GM18511 (cell line): ENCODE results near the gene SLC30A2.

ENCODE experiments used
- ATAC-seq: cut with Tn5 transposase; IDR thresholded peaks from one replicate; pipeline ENCODE4 v1.9.1; 2021; ENCODE audit warnings: mild to moderate bottlenecking, moderate library complexity; ENCODE audit not compliant: unreplicated experiment

The SLC30A2 gene

DNA sequence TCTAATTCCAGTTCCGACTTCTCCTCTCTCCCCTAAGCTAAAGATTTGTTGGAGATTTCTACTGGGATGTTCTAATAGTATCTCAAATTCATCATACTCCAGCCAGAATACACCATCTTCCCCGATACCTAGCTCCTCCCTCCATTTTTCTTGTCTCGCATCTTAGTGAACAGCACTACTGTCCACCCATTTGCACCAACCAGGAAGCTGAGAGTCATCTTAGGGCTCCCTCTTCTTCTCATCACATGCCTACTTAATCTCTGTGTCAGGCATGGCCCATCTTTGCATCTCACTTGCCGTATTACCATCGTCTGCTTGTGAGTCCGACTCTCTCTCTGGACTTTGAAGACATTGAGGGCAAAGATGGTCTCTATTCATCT is 25.0 kb upstream of the SLC30A2 start:
- ATAC-seq, result no peak

DNA sequence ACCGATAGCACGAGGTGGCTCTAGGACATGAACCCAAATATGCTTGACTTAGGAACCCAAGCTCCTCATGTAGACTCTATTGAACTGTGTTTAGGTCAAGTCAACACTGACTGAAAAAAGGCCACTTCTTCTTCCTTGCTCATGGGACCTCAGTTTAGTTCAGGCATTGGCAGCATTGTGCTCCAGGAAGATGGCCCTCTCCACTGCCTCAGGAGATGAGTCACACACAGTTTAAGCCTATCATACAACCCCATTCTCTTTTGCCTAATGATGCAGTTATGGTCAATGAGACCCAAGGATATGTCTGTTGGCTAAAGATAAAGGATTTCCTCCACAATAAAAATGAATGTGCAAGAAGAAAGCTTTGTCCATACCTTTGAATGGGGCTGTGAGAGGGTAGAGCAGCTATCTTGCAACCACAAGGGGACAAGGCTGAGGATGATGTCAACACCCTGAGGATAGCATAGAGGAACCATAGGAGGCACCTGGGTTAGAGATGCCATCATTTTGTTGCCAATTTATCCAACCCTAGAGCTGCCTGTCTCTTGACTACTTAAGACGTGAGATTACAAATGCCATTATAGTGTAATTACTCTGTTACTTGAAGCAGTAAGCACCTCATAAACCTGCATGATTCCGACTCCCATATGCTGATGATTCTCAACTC is 24.5 kb upstream of the SLC30A2 start:
- no peak for ATAC-seq

DNA sequence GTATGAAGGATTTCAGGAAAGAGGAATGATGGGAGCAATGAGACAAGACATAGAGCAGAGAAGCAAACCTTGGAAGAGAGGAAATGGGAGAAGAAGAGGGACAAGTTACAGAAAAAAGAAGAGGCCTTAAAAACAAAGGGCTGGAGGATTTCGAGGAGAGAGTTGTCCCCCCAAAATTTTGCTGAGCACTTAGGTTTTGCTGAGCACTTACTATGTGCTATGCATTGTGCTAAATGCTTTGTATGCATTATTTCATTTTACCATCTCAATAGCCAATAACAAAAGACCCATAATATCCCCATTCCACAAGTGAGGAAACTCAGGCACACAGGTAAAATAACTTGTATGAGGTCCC is 24.0 kb upstream of the SLC30A2 start:
- no peak for ATAC-seq

DNA sequence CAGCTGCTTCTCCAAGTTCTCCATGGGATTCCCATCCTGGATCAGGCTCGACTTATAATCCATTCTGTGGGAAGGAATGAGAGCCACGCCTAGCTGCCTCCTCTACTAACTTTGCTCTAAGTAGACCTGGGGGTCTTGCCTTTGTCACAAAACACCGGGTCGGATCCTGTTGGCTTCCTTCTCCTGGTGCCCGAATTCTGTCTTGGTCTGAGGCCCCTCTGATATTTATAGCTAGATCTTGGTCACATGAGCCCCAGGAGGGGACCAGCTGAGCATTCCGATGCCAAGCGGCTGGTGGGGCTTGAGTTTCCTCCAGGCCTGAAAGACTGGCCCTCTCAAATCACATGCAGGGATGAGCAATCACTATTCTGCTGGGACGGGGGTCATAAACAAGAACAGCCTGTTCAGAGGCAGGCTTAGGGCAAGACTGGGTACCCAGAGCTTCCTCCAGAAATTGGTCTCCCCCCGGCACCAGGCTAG is 21.6 kb upstream of the SLC30A2 start, which contains the start of gene TRIM63:
Gene TRIM63 (minus strand): TSS at position 199 of the 480 bp plus-strand sequence. CDS start 136 bp downstream, at position 63.
- no peak for ATAC-seq

DNA sequence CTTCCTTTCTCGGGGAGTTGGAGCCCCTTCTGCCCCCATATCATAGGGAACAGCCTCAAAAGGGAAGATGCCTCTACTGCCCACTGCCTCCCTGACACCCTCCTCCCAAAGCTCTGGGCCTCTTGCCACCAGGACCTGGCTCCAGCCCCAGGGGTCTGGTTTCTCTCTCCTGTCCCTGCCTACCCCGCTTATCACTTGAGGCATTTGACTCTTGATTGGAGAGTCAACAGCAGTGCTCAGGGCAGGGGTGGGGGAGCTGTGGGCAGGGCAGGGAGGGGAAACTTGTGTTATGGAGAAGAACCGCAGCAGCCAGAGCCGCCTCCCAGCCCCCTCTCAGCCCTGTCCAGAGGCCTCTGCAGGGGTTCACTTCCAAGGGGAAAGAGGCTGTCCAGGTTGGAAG is 20.9 kb upstream of the SLC30A2 start:
- no peak for ATAC-seq

DNA sequence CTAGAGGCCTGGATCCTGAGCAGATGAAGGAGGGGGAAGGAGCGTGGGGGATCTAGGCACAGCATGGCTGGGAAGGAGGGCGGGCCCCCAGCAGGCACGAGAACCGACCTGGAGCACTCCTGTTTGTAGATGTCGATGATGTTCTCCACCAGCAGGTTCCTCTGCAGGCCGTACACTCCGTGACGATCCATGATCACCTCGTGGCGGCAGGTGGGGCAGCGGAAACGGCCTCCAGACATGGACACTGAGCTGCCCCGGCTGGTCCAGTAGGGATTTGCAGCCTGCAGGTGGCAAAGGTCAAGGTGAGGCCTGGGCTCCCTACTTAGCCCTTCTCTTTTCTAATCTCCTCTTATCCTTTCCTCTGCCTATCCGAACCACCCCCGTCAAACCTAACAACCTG is 20.2 kb upstream of the SLC30A2 start:
- no peak for ATAC-seq

DNA sequence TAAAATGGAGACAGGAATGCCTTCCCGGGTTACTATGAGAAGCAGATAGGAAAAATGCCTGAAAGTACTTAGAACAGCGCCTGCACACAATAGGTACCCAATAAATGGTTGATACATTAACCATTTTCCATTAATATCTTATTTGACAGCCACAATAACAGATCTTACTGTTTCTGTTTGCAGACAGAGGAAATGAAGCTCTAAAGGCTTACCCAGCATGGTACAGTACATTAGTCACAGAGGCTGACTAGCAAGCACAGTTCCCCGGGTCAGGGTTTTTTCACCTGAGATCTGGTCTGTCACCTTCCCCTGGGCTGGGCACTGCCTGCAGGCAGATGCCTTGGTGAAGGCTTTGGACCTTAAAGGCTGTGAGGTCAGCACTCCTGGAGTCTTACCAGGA is 18.6 kb upstream of the SLC30A2 start:
- ATAC-seq, result no peak

DNA sequence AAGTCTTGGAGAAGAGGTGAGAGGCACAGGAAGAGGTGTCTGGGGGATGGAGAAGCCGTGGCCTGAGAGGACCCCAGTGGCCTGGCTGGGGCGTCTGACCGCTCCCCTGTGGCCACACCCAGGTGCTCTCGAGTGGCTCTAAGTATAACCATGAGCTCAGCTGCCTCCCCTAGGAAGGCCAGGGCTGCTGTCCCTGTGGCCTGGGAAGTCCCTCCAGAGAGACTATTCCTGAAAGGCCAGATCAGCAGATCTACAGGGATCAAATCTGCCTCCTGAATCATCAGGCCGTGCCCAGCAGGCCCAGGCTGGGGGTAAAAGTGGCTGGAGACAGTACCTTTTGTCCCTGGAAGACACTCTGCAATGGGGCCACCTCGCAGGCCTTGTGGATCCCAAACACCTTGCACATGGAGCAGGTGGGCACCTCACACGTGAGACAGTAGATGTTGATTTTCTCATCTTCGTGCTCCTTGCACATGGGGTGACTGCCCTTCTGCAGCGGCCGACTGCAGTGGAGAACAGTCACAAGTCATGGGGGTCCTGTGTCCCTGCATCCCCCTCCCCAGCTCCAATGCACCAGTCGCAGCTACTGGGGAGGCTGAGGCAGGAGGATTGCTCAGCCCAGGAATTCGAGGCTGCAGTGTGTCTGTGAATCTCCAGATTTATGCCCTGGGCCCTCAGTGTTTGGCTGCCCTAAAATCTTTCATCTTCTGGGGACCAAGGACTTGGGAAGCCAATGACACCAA is 15.1 kb upstream of the SLC30A2 start:
- ATAC-seq, result no peak

DNA sequence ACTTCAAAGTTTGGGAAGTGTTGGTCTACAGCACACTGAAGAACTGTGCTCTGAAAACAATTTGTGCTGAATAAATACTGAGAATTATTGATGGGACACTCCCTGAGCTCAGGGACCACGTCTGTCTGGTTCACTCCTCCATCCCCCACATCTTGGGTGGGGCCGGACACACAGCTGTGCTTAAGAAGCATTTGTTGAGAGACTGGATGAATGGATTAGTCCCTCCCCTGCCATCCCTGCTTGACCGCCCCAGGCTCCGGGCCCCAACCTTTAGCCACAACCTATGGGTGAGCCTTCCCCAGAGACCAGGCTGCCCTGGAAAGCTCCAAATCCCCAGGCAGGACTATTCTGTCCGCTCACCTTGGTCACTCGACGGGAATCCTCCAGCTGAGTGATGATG is 14.0 kb upstream of the SLC30A2 start:
- no peak for ATAC-seq

DNA sequence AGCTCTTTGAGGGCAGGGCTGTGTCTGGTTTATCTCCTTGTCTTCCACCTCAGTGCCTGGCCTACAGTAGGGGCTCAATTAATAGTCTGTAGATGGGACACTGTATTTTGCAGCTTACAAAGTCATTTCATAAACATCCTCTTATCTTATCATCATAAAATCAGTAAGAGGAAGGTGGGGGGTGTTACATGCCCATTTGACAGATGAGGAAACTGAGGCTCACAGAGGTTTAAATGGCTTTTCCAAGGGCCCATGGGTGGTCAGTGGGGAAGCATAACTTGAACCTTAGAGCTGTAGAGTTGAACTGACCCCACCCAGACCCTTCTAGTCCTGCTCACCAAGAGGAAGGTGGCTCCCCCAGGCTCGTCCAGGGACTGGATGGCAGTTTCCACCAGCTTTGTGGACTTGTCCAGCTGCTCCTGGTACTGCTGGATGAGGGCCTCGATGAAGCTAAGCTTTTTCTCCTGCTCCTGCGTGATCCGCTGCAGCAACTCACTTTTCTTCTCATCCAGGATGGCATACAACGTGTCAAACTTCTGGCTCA is 12.2 kb upstream of the SLC30A2 start:
- ATAC-seq, result no peak

DNA sequence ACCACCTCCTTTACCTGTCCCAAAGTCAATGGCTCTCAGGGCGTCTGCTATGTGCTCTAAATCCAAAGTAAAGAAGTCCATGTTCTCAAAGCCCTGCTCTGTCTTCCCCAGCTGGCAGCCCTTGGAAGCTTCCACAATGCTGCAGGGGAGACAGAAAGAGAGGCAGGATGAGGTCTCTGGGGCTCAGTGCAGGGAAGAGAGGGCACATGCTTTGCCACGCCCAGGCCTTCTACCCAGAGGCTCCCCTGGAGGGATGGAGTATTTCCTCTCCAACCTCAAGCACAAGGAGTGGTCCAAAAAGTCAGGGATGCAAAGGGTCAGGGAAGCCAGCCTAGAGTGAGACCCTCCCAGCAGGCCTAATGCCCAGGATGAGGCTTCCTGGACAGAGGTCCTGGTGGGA is 11.3 kb upstream of the SLC30A2 start:
- ATAC-seq, result no peak

DNA sequence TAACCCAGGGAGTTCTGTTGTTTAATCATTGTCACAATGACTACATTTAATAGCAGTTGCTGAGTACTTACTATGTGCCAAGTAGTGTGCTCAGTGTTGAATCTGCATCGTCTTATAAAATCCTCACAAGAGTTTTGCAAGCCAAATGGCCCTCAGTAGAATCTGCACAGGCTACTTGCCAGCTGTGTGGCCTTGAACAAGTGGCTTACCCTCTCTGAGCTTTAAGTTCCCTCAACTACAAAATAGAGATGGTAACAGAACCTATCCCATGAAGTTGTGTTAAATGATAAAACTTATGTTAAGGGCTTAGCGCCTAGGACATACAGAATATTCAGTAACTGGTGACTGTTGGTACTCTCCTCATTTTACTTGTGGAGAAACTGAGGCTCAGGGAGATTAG is 9.1 kb upstream of the SLC30A2 start:
- ATAC-seq, result no peak

DNA sequence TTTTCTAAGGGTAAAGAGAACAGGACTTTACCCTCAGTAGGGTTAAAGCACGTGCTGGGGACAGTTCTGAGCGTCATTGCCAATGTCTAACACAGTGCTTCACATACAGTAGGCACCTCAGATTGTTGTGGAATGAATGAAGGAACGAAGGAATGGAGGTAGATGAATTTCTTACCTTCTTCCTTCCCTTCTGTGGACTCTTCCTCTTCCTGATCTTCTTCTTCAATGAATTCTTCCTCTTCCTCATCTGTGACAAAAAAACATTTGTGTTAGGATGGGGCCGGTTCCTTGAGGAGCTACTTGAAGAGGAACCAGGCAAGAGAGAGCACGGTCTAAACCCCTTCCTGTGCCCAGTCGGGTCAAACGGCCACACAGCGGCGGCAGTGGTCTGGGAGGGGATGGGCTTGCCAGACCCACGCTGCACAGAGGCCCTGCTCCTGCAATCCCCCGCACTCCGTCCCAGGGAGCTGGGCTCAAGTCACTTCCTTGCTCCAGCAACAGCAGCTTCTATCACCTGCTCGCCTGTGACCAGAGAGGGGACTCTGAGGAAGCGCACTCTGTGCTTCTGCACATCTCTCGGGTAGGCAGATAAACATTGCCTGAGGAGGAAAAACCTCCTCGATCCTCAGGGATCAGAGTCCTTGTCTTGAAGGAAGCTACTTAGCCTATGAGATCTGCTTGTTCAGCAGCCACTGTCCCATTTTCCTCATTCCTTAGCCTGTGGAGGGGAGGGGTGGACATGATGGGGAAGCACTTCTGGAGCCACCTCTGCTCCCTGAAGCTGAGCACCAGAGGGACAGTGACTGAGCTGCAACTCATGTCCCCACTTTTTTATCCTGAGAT is 8.0 kb upstream of the SLC30A2 start:
- no peak for ATAC-seq

DNA sequence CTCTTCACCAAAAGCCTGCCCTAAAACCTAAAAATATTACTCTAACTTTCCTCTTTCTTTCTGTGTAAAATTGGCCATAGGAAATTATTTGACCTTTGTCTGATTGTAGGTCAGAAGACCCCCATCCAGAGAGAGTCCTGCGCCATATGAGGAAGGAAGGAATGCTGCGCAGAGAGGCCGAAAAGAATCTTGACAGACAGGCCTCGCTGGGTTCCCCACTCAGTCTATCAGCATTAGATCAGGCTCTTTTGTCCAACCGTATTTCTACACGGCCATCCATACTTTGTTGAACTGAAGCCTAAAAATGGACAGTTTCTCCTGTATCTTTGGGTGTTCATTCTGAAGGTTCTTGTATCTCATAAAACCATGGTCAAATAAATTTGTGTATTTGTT is 4.3 kb upstream of the SLC30A2 start:
- no peak for ATAC-seq

DNA sequence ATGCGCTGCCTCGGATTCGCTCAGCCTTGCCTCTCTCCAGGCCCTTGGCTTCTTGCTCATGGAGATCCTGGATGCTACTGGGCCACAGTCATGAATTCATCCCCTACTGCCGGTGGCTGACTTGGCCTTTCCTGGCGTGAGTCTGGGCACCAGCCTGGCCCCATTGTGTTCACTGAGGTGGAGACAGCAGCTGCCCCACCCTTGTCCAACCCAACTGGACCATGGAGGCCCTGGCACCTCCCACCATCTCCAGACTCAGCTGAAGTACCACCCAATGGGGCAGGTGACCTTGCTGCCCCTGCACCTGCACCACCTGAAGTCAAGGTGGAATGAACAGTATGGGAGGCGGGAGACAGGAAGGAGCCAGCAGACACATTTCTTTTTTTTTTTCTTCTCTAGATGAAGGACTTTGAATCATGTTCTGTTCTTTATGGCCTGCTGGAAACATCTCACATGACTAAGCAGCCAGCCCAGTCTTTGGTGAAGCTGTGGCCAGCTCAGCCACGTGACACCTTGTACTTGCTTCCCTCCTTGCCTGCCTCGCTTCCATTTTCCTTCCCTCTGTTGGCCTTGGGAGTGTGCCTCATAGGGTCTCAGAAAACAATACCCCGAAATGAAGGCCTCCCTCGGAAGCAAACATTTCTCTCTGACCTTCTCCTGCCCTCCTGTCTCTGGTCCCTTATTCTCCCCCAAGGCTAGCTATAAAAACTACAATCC is 3.8 kb upstream of the SLC30A2 start:
- ATAC-seq, result no peak

DNA sequence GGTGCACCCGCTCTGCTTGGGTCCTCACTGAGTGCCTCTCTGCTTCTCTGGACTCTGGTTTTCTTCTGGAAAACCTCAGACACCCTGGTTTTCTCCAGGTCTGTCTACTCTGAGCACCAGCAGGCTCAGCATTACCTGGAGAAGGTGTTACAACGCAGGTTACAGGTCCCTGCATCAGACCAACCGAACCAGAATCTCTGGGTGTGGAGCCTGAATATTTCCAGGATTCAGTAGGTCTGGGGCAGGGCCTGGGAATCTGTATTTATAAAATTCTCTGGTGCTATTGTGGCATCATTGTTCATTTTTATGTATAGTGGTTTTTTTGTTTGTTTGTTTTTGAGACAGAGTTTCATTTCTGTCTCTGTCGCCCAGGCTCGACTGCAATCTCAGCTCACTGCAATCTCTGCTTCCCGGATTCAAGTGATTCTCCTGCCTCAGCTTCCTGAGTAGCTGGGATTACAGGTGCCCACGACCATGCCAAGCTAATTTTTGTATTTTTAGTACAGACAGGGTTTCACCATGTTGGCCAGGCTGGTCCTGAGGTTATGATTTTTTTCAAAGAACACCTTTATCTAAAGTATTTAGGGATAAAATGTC is 1.5 kb upstream of the SLC30A2 start:
- no peak for ATAC-seq

DNA sequence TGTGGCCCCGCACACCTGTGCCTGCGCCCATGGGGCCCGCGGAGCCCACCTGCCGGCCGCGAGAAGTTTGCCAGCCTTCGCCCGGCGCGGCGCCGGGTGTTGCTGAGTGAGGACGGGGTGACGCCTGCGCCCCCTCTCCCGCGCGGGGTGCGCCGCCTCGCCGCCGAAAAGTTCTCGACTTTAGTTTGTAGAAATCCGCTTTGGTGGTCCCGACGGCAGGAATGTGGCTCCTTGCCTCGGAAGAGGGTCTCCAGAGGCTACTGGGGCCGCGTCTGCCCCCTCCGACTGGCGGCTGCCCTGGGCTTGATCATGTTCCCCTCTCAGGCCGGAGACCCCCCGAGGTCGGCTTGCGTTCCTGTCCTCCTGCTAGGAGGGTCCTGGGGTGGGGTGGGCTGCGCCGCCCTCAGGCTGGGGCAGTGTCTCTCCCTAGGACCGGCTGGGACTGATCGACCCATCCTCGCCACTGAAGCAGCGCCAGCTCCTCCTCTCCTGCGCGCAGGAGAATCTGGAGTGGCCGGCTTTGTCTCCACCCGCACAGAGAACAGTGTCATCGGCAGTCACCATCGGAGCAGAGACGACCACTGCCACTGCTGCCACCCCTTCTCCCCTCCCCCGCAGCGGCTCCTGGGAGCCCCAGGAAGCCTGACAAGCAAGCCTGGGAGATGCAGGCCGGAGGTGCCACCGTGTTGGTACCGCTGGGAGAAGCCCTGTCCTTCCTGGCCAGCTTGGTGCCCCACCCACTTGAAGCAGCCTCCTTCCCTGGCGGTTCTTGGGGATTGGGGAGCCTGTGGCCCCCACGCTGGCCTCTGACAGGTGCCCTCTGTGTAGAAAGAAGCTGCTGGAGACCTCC is 553 bp upstream of the SLC30A2 start:
- ATAC-seq, result no peak

DNA sequence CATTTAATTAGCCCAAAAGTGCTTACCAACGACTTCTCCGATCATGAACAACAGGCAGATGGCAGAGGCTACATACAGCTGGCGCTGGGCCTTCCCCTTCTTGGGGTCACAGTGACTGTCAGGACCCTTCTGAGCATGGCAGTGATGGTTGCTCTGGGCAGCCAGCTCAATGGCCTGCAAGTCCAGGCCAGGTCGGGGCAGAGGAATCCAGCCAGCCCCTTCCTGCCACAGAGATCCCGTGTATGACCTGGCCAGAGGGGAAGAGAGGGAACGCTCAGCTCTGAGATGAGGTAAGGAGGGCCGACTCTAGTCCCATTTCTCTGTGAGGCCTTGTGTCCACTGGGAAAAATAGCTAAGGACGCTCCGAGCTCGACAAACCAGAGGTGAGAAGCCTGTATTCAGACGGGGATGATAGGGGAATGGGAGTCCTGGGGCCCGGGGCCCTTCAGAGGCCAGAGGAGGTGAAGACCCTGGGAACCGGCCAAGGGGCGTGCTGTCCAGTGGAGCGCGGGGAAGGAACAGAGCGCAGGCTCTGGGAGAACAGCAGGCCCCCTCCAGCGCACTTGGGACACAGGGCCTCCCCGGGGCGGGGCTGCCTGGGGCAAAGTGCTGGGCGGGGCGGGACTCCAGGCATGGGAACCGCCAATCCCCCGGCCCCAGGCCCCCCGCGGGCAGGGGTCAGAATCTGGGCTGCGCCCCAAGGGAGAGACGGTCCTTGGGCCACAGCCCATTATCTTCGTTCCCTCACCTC is 772 bp downstream of the SLC30A2 start:
- no peak for ATAC-seq

DNA sequence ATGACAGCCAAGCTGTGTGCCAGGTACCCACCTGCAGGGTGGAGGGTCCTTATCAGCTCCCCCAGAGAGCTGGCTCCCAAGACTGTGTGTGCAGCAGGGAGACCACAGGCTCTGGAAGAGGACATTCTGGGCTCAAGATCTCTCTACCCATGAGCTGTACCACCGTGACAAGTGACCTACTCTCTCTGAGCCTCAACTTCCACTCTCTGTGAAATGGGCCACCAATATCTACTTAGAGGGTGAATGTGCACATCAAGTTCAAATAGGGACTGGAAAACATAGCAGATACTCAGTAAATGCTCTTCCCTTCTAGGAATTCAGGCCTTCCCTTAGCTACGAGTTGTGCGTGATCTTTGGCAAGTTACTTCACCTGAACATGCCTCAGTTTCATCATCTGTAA is 1.5 kb downstream of the SLC30A2 start:
- ATAC-seq, result no peak
